Trophoblast cell (in vitro differentiated cells and primary cell): Measurements from ENCODE around the gene SRP68.

ENCODE experiments used
- DNase-seq, 2 donors: peaks; one replicate each; pipeline ENCODE4 v3.0.0-alpha.2; 2016
- H2AFZ ChIP-seq: 2 replicates; pipeline ENCODE4 v1.6.1; 2013; ENCODE audit warnings: low read length, moderate library complexity, mild to moderate bottlenecking; ENCODE audit not compliant: insufficient read depth, poor library complexity
- H2AK5ac ChIP-seq: 2 replicates; pipeline ENCODE4 v1.6.1; 2013; ENCODE audit warnings: mild to moderate bottlenecking, low read length
- H2BK120ac ChIP-seq: 2 replicates; pipeline ENCODE4 v1.6.1; 2013; ENCODE audit warnings: low read length, mild to moderate bottlenecking, moderate library complexity; ENCODE audit not compliant: insufficient read depth, poor library complexity
- H2BK12ac ChIP-seq: 2 replicates; pipeline ENCODE4 v1.6.1; 2013; ENCODE audit warnings: mild to moderate bottlenecking, low read length, moderate library complexity
- H2BK5ac ChIP-seq: 2 replicates; pipeline ENCODE4 v1.6.1; 2013; ENCODE audit warnings: low read length, low read depth, moderate library complexity, mild to moderate bottlenecking; ENCODE audit not compliant: poor library complexity
- H3K14ac ChIP-seq: 2 replicates; pipeline ENCODE4 v1.6.1; 2013; ENCODE audit warnings: mild to moderate bottlenecking, low read length
- H3K18ac ChIP-seq: 2 replicates; pipeline ENCODE4 v1.6.1; 2013; ENCODE audit warnings: mild to moderate bottlenecking, low read length
- H3K23ac ChIP-seq: 2 replicates; pipeline ENCODE4 v1.6.1; 2013; ENCODE audit warnings: low read length
- H3K27ac ChIP-seq: 2 replicates; pipeline ENCODE4 v1.5.1; 2013; ENCODE audit warnings: low read depth, mild to moderate bottlenecking, inconsistent platforms, low read length, moderate library complexity
- H3K27me3 ChIP-seq: 2 replicates; pipeline ENCODE4 v1.6.1; 2013; ENCODE audit warnings: inconsistent platforms, mild to moderate bottlenecking, low read length, moderate library complexity; ENCODE audit not compliant: insufficient read depth
- H3K36me3 ChIP-seq, 2 experiments: 1 replicate in 1 of 2; 2 replicates in 1 of 2; pipeline ENCODE4 v1.6.1; 2013; ENCODE audit warnings: low read length in 2 of 2, mild to moderate bottlenecking in 2 of 2, moderate library complexity in 1 of 2; ENCODE audit not compliant: insufficient read depth in 2 of 2, control insufficient read depth in 1 of 2
- H3K4ac ChIP-seq: 2 replicates; pipeline ENCODE4 v1.6.1; 2013; ENCODE audit warnings: low read depth, mild to moderate bottlenecking, low read length, moderate library complexity
- H3K4me1 ChIP-seq, 2 experiments: 1 replicate in 1 of 2; 2 replicates in 1 of 2; pipeline ENCODE4 v1.6.1; 2013; ENCODE audit warnings: low read length in 2 of 2, mild to moderate bottlenecking in 2 of 2, moderate library complexity in 1 of 2; ENCODE audit not compliant: insufficient read depth in 2 of 2, control insufficient read depth in 1 of 2
- H3K4me2 ChIP-seq: 2 replicates; pipeline ENCODE4 v1.6.1; 2013; ENCODE audit warnings: inconsistent platforms, mild to moderate bottlenecking, low read length, moderate library complexity
- H3K4me3 ChIP-seq: 2 replicates; pipeline ENCODE4 v1.5.1; 2013; ENCODE audit warnings: mild to moderate bottlenecking, low read depth, low read length, inconsistent platforms
- H3K79me1 ChIP-seq: one replicate; pipeline ENCODE4 v1.6.1; 2013; ENCODE audit warnings: low read length
- H3K79me2 ChIP-seq: 2 replicates; pipeline ENCODE4 v1.6.1; 2013; ENCODE audit warnings: low read length, mild to moderate bottlenecking; ENCODE audit not compliant: control insufficient read depth, insufficient read depth, poor library complexity
- H3K9ac ChIP-seq: 2 replicates; pipeline ENCODE4 v1.6.1; 2013; ENCODE audit warnings: mild to moderate bottlenecking, low read length
- H3K9me3 ChIP-seq: 2 replicates; pipeline ENCODE4 v1.6.1; 2013; ENCODE audit warnings: low read depth, mild to moderate bottlenecking, control low read depth, inconsistent platforms, low read length; ENCODE audit not compliant: insufficient read depth
- H4K12ac ChIP-seq: 2 replicates; pipeline ENCODE4 v1.6.1; 2013; ENCODE audit warnings: low read depth, mild to moderate bottlenecking, low read length, moderate library complexity
- H4K8ac ChIP-seq: 2 replicates; pipeline ENCODE4 v1.6.1; 2013; ENCODE audit warnings: low read depth, mild to moderate bottlenecking, low read length, moderate library complexity
- H4K91ac ChIP-seq: one replicate; pipeline ENCODE4 v1.6.1; 2013; ENCODE audit warnings: low read depth, mild to moderate bottlenecking, low read length, moderate library complexity
- WGBS: extraction: QIAGEN DNeasy Blood & Tissue Kit; methylation state at CpG from one replicate; pipeline ENCODE4 v1.1.7; 2013; ENCODE audit warnings: missing lambda C conversion rate; ENCODE audit not compliant: insufficient read length, insufficient coverage; ENCODE audit errors: extremely low coverage; 5-methylcytosine and 5-hydroxymethylcytosine counted together

The SRP68 gene

GRCh38 chr17:76039121-76039520 is 33.2 kb downstream of the SRP68 start:
- Histone ChIP-seq H3K27me3 (no peaks in the 10 kb centered on the region), H3K14ac (no peak overlapping the region), H3K4me2 (no peak overlapping the region), H4K8ac (no peak overlapping the region), H3K4ac (no peak overlapping the region), H3K23ac (no peak overlapping the region), H3K36me3 (peaks cover 40 to 53% of the 10 kb centered on the region in 2 experiments), H3K27ac (no peak overlapping the region), H3K9me3 (no peaks in the 10 kb centered on the region), H2AFZ (no peak overlapping the region), H2AK5ac (no peak overlapping the region), H3K79me1 (no peaks in the 10 kb centered on the region), H3K9ac (no peak overlapping the region), H2BK5ac (no peak overlapping the region), H2BK120ac (no peak overlapping the region), H3K4me1 (no peaks in the 10 kb centered on the region), H3K18ac (no peak overlapping the region), H3K79me2 (no peaks in the 10 kb centered on the region), H3K4me3 (no peak overlapping the region), H4K91ac (no peak overlapping the region), H2BK12ac (no peak overlapping the region), H4K12ac (no peak overlapping the region)
- WGBS, result no CpG with 5 or more reads among the region's 6 CpGs
- no peak for DNase-seq

GRCh38 chr17:76038050-76038449 is 34.3 kb downstream of the SRP68 start:
- H3K14ac ChIP-seq, result no peak overlapping the region
- no peak overlapping the region for H3K9ac ChIP-seq
- H3K36me3 ChIP-seq, result peaks cover 33 to 42% of the 10 kb centered on the region in 2 experiments
- H3K79me2 ChIP-seq, result no peaks in the 10 kb centered on the region
- H3K27me3 ChIP-seq, result no peaks in the 10 kb centered on the region
- H2BK5ac ChIP-seq, result no peak overlapping the region
- H4K91ac ChIP-seq, result no peak overlapping the region
- H3K23ac ChIP-seq, result no peak overlapping the region
- no peak overlapping the region for H2BK12ac ChIP-seq
- no peaks in the 10 kb centered on the region for H3K79me1 ChIP-seq
- H3K4ac ChIP-seq, result no peak overlapping the region
- H4K12ac ChIP-seq, result no peak overlapping the region
- no peak overlapping the region for H3K4me3 ChIP-seq
- no peak for DNase-seq
- no peak overlapping the region for H4K8ac ChIP-seq
- no CpG with 5 or more reads among the region's 3 CpGs for WGBS
- H2AK5ac ChIP-seq, result no peak overlapping the region
- no peak overlapping the region for H3K27ac ChIP-seq
- no peak overlapping the region for H2BK120ac ChIP-seq
- no peaks in the 10 kb centered on the region for H3K4me1 ChIP-seq
- no peak overlapping the region for H3K18ac ChIP-seq
- H3K9me3 ChIP-seq, result peaks cover 5% of the 10 kb centered on the region
- no peak overlapping the region for H3K4me2 ChIP-seq
- H2AFZ ChIP-seq, result no peak overlapping the region

GRCh38 chr17:76036497-76037261 is 35.6 kb downstream of the SRP68 start:
- no peak overlapping the region for H3K4me2 ChIP-seq
- no peak for DNase-seq
- no peak overlapping the region for H3K4me3 ChIP-seq
- H4K8ac ChIP-seq, result no peak overlapping the region
- H3K79me2 ChIP-seq, result no peaks in the 10 kb centered on the region
- H3K14ac ChIP-seq, result no peak overlapping the region
- no peak overlapping the region for H3K4ac ChIP-seq
- no peaks in the 10 kb centered on the region for H3K4me1 ChIP-seq
- H3K27me3 ChIP-seq, result no peaks in the 10 kb centered on the region
- peaks cover 24 to 32% of the 10 kb centered on the region in 2 experiments for H3K36me3 ChIP-seq
- no peak overlapping the region for H3K27ac ChIP-seq
- H3K9me3 ChIP-seq, result peaks cover 7% of the 10 kb centered on the region
- no peak overlapping the region for H3K18ac ChIP-seq
- H2BK120ac ChIP-seq, result no peak overlapping the region
- no peak overlapping the region for H2BK12ac ChIP-seq
- no peak overlapping the region for H4K12ac ChIP-seq
- no peak overlapping the region for H4K91ac ChIP-seq
- H3K9ac ChIP-seq, result no peak overlapping the region
- no peak overlapping the region for H2AK5ac ChIP-seq
- no peak overlapping the region for H3K23ac ChIP-seq
- H3K79me1 ChIP-seq, result no peaks in the 10 kb centered on the region
- H2BK5ac ChIP-seq, result no peak overlapping the region
- H2AFZ ChIP-seq, result no peak overlapping the region
- no CpG with 5 or more reads among the region's 22 CpGs for WGBS

DNA sequence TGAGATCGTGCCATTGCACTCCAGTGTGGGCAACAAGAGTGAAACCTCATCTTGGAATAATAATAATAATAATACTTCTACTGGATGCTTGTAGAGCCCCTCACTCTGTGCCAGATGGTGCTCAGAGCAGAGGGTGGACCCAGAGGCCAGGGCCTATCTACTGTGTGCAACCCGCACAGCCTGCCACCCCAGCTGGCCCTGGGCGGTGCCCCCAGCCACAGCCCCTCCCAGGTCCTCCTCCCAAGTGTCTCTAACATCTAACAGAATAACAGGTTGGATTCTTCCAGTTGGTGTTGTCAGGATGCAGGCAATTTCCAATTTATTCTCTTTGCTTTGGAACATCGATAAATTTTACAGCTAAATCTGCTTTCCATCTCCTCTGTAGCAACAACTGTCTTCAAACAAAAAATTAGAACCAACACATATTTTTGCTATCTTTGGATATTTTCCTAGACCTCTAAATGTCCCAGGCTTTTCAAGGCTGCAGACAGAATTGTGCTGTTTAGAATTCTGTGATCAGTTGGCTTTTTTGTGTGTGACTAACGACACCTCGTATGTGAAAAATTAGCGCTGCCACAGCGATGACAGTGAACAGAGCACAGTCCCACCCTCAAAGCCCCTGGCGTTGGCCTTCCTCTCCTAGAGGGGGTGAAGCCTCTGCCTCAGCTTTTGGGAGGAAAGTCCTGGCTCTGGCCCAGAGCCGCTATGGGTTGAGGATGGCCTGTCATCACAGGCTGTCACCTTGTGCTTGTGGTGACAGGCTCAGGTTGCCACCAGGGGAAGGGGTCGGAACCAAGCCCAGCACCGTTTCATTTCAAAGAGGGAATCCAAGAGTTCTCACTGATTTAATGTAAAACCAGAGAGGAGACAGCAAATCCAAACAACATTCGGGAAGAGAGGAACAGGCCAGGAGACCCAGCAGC is 37.6 kb downstream of the SRP68 start:
- no peak overlapping the region for H3K27ac ChIP-seq
- no peaks in the 10 kb centered on the region for H3K27me3 ChIP-seq
- H3K18ac ChIP-seq, result no peak overlapping the region
- H4K8ac ChIP-seq, result no peak overlapping the region
- H4K91ac ChIP-seq, result no peak overlapping the region
- H2AFZ ChIP-seq, result no peak overlapping the region
- no CpG with 5 or more reads among the region's 13 CpGs for WGBS
- H3K79me2 ChIP-seq, result no peaks in the 10 kb centered on the region
- peaks cover 8 to 14% of the 10 kb centered on the region in 2 experiments for H3K36me3 ChIP-seq
- H3K4me3 ChIP-seq, result no peak overlapping the region
- H3K23ac ChIP-seq, result no peak overlapping the region
- peaks cover 7% of the 10 kb centered on the region for H3K9me3 ChIP-seq
- no peaks in the 10 kb centered on the region for H3K79me1 ChIP-seq
- no peak for DNase-seq
- no peak overlapping the region for H2BK5ac ChIP-seq
- H3K4me1 ChIP-seq, result peaks cover 0 to 1% of the 10 kb centered on the region in 2 experiments
- H2AK5ac ChIP-seq, result no peak overlapping the region
- H2BK120ac ChIP-seq, result no peak overlapping the region
- H4K12ac ChIP-seq, result no peak overlapping the region
- no peak overlapping the region for H3K4me2 ChIP-seq
- no peak overlapping the region for H2BK12ac ChIP-seq
- H3K14ac ChIP-seq, result no peak overlapping the region
- H3K9ac ChIP-seq, result no peak overlapping the region
- H3K4ac ChIP-seq, result no peak overlapping the region
